MCF 10A (cell line): ENCODE data around the gene DHRS11. TPM values are rescaled to one million over a fixed set of nuclear protein-coding genes. Genes with fewer than 3 reads are reported as not detected.
A peak's percentile ranks its signal among the peaks of the same experiment; 100 is the strongest.

Source experiments
- BruUV-seq: library from RNA; stranded (reverse); fragments of 400-500 nt; replicated peaks from 2 replicates; lab custom pipeline; 2021; lab: Mats Ljungman, UMichigan
- CTCF ChIA-PET: fragments of 300-600 bp; sonication (Branson Sonifier 250); formaldehyde crosslinking; extraction: SDS; loops from one replicate; lab custom pipeline; 2021; ENCODE audit warnings: antibody characterized with exemption, inconsistent platforms; lab: Yijun Ruan, JAX
- POLR2A ChIA-PET: fragments of 300-600, 350-650 bp; sonication (Branson Sonifier 250); formaldehyde crosslinking; extraction: SDS; loops from one replicate; lab custom pipeline; 2020; ENCODE audit warnings: antibody characterized with exemption, inconsistent platforms; lab: Yijun Ruan, JAX
- DNase-seq: peaks from one replicate; pipeline ENCODE4 v3.0.0-alpha.2; 2018; ENCODE audit not compliant: unreplicated experiment
- H3K27ac Mint-ChIP-seq: one replicate; pipeline ENCODE4 v1.8.0; 2022; ENCODE audit warnings: mild to moderate bottlenecking, low read depth, mixed read lengths; ENCODE audit not compliant: unreplicated experiment
- H3K27me3 Mint-ChIP-seq: one replicate; pipeline ENCODE4 v1.8.0; 2022; ENCODE audit warnings: mixed read lengths; ENCODE audit not compliant: insufficient read depth, unreplicated experiment
- H3K36me3 Mint-ChIP-seq: one replicate; pipeline ENCODE4 v1.8.0; 2022; ENCODE audit warnings: mild to moderate bottlenecking, moderate library complexity, mixed read lengths; ENCODE audit not compliant: insufficient read depth, unreplicated experiment
- H3K4me1 Mint-ChIP-seq: one replicate; pipeline ENCODE4 v1.8.0; 2022; ENCODE audit warnings: mixed read lengths; ENCODE audit not compliant: insufficient read depth, unreplicated experiment
- H3K4me3 Mint-ChIP-seq: one replicate; pipeline ENCODE4 v1.8.0; 2022; ENCODE audit warnings: mild to moderate bottlenecking, moderate library complexity, mixed read lengths; ENCODE audit not compliant: unreplicated experiment
- H3K9me3 Mint-ChIP-seq: one replicate; pipeline ENCODE4 v1.8.0; 2022; ENCODE audit warnings: mixed read lengths; ENCODE audit not compliant: unreplicated experiment
- CTCF ChIP-seq: fragments of 200-600 bp; IDR thresholded peaks from one replicate; pipeline ENCODE4 v1.8.0; 2022; ENCODE audit warnings: antibody characterized with exemption, mild to moderate bottlenecking; ENCODE audit not compliant: unreplicated experiment
- intact Hi-C: fragments of 100-400 bp; cut with micrococcal nuclease; formaldehyde crosslinking; loops from 2 replicates; pipeline ENCODE4 v1.14.1; 2022
- total RNA-seq: library from RNA; stranded (reverse); gene quantifications from 2 replicates; pipeline ENCODE4 v1.2.3, GENCODE V29; 2022

DHRS11 gene
- total RNA-seq, 1 experiment from 2014 or later = 14.7 TPM

- no peaks in the 10 kb centered on the region for H3K4me1 Mint-ChIP-seq
- DNase-seq = peak; percentile 70
- CTCF ChIA-PET = interaction anchor here (0.5 to 4.7 kb wide), 22 partner anchors 10 to 735 kb away, joined by 3 to 64 read pairs (median 4); partner anchors contain the start of gene MRM1
- peak; percentile 99 for TF ChIP-seq CTCF
- no TSS peak for BruUV-seq
- H3K27me3 Mint-ChIP-seq = peaks cover 34% of the 10 kb centered on the region
- H3K9me3 Mint-ChIP-seq = no peaks in the 10 kb centered on the region
- H3K4me3 Mint-ChIP-seq = no peak overlapping the region
- no peak overlapping the region for H3K27ac Mint-ChIP-seq
- intact Hi-C loops = loop anchor here (1.0 to 5.0 kb wide), 5 partner anchors 319 to 743 kb away; partner anchors contain the start of gene AATF
- H3K36me3 Mint-ChIP-seq = no peaks in the 10 kb centered on the region
- POLR2A ChIA-PET = interaction anchor here (0.9 kb wide), 1 partner anchor 418 kb away, joined by 3 read pairs; no protein-coding TSS in a partner anchor
These were observed 37.7 kb downstream of the DHRS11 start for GRCh38 chr17:36629252-36629847.

GRCh38 chr17:36629970-36630502, 38.4 kb downstream of the DHRS11 start:
- DNase-seq = no peak
- no peak overlapping the region for H3K27ac Mint-ChIP-seq
- H3K4me3 Mint-ChIP-seq = no peak overlapping the region
- POLR2A ChIA-PET = interaction anchor here (0.9 kb wide), 1 partner anchor 417 kb away, joined by 3 read pairs; no protein-coding TSS in a partner anchor
- CTCF ChIA-PET = interaction anchor here (0.5 to 4.7 kb wide), 19 partner anchors 12 to 735 kb away, joined by 3 to 64 read pairs (median 3); partner anchors contain the start of gene MRM1
- intact Hi-C loops = loop anchor here (1.0 to 5.0 kb wide), 6 partner anchors 76 to 742 kb away; partner anchors contain the start of gene AATF
- H3K27me3 Mint-ChIP-seq = peaks cover 41% of the 10 kb centered on the region
- no peaks in the 10 kb centered on the region for H3K36me3 Mint-ChIP-seq
- H3K4me1 Mint-ChIP-seq = no peaks in the 10 kb centered on the region
- no peaks in the 10 kb centered on the region for H3K9me3 Mint-ChIP-seq
- no peak for TF ChIP-seq CTCF
- no TSS peak for BruUV-seq

GRCh38 chr17:36631022-36631421, 39.3 kb downstream of the DHRS11 start:
- no peak overlapping the region for H3K4me3 Mint-ChIP-seq
- no peaks in the 10 kb centered on the region for H3K4me1 Mint-ChIP-seq
- no TSS peak for BruUV-seq
- H3K9me3 Mint-ChIP-seq = no peaks in the 10 kb centered on the region
- intact Hi-C loops = no loop called here
- no peak overlapping the region for H3K27ac Mint-ChIP-seq
- H3K27me3 Mint-ChIP-seq = peaks cover 48% of the 10 kb centered on the region
- no peak for TF ChIP-seq CTCF
- POLR2A ChIA-PET = no interaction called here
- CTCF ChIA-PET = interaction anchor here (0.6 to 4.7 kb wide), 3 partner anchors 13 to 632 kb away, joined by 3 to 64 read pairs (median 5); no protein-coding TSS in a partner anchor
- no peak for DNase-seq
- no peaks in the 10 kb centered on the region for H3K36me3 Mint-ChIP-seq

- Mint-ChIP-seq H3K4me3 (no peak overlapping the region), H3K27ac (no peak overlapping the region), H3K9me3 (no peaks in the 10 kb centered on the region), H3K27me3 (peaks cover 68% of the 10 kb centered on the region), H3K36me3 (no peaks in the 10 kb centered on the region), H3K4me1 (no peaks in the 10 kb centered on the region)
- intact Hi-C loops = no loop called here
- no peak for DNase-seq
- BruUV-seq = no TSS peak
- ChIA-PET POLR2A (no interaction called here), CTCF (interaction anchor here (0.7 to 3.8 kb wide), 2 partner anchors 72 to 414 kb away, joined by 3 to 16 read pairs; no protein-coding TSS in a partner anchor)
- TF ChIP-seq CTCF = no peak
These were observed 41.5 kb downstream of the DHRS11 start for GRCh38 chr17:36632916-36633771.
